Stimulated activated naive CD4-positive, alpha-beta T cell (primary cell): Measurements from ENCODE around the gene GAL3ST1.
A peak's percentile ranks its signal among the peaks of the same experiment; 100 is the strongest.
"Not testable (repeated sequence)": the region's sequence is repeated elsewhere in the genome, so short reads cannot be mapped to it uniquely, and the experiment has no call there.

Source experiments
- DNase-seq, 6 experiments: peaks; one replicate each; lab custom pipeline; 2025; lab: John Stamatoyannopoulos, UW

The GAL3ST1 gene

GRCh38 chr22:30574095-30574981 is at the start of gene GAL3ST1:
TSS of gene GAL3ST1 (minus strand) at chr22:30574665. CDS start at chr22:30557392, 17,273 bp downstream.
- DNase-seq = no peak

- not testable (repeated sequence) for DNase-seq
Measured at GRCh38 chr22:30619909-30620308, 45.4 kb upstream of the GAL3ST1 start.

GRCh38 chr22:30617819-30618218 is 43.4 kb upstream of the GAL3ST1 start:
- no peak for DNase-seq

- no peak for DNase-seq
Measured at GRCh38 chr22:30615543-30615954, 41.1 kb upstream of the GAL3ST1 start.

GRCh38 chr22:30614879-30615278 is 40.4 kb upstream of the GAL3ST1 start:
- no peak for DNase-seq

GRCh38 chr22:30614268-30614667 is 39.8 kb upstream of the GAL3ST1 start:
- no peak for DNase-seq

GRCh38 chr22:30612789-30613188 is 38.3 kb upstream of the GAL3ST1 start:
- no peak for DNase-seq

GRCh38 chr22:30611197-30611596 is 36.7 kb upstream of the GAL3ST1 start:
- DNase-seq = no peak

GRCh38 chr22:30610299-30610698 is 35.8 kb upstream of the GAL3ST1 start:
- DNase-seq = no peak

GRCh38 chr22:30609260-30610185 is 35.1 kb upstream of the GAL3ST1 start:
- no peak for DNase-seq

- no peak for DNase-seq
Measured at GRCh38 chr22:30607939-30608338, 33.5 kb upstream of the GAL3ST1 start.

- no peak for DNase-seq
Measured at GRCh38 chr22:30607300-30607930, 33.0 kb upstream of the GAL3ST1 start.

GRCh38 chr22:30606455-30607299 is 32.2 kb upstream of the GAL3ST1 start, which contains the start of gene TCN2:
TSS of gene TCN2 (plus strand) at chr22:30607174. CDS start at chr22:30607332, 158 bp downstream.
- peak in 4 of 6 experiments; percentile 13 to 48 (median 25) for DNase-seq

- DNase-seq = peak in 2 of 6 experiments; percentile 13 to 22
Measured at GRCh38 chr22:30605449-30606110, 31.1 kb upstream of the GAL3ST1 start.

- DNase-seq = no peak
Measured at GRCh38 chr22:30604723-30605122, 30.3 kb upstream of the GAL3ST1 start.

- DNase-seq = no peak
Measured at GRCh38 chr22:30603801-30604200, 29.3 kb upstream of the GAL3ST1 start.

GRCh38 chr22:30602049-30602448 is 27.6 kb upstream of the GAL3ST1 start:
- DNase-seq = peak in 3 of 6 experiments; percentile 3 to 22 (median 5)

GRCh38 chr22:30601464-30601863 is 27.0 kb upstream of the GAL3ST1 start:
- no peak for DNase-seq

GRCh38 chr22:30600921-30601320 is 26.5 kb upstream of the GAL3ST1 start:
- DNase-seq = no peak

GRCh38 chr22:30598986-30599385 is 24.5 kb upstream of the GAL3ST1 start:
- DNase-seq = no peak
